Psoas muscle (tissue), 8 donors: ENCODE data around the gene TBC1D7. TPM values are rescaled to one million over a fixed set of nuclear protein-coding genes. Genes with fewer than 3 reads are reported as not detected.

Experiments
- ATAC-seq, 4 donors: fragments of 200-7000 bp; cut with Tn5 transposase; one replicate each; pipeline ENCODE4 v1.9.1; 2020; ENCODE audit warnings: moderate library complexity in 3 of 4, mild to moderate bottlenecking in 2 of 4
- DNase-seq, 2 donors: peaks; one replicate each; pipeline ENCODE4 v3.0.0-alpha.2; 2020
- H3K27ac ChIP-seq: fragments of 200-600 bp; one replicate; pipeline ENCODE4 v1.8.0; 2022
- H3K27me3 ChIP-seq, 3 donors: fragments of 200-600 bp in 1 of 3; one replicate each; pipeline versions ENCODE4 v1.6.1 to v1.8.0; 2013 to 2022; ENCODE audit warnings: low read length in 2 of 3, mild to moderate bottlenecking in 2 of 3, moderate library complexity in 1 of 3; ENCODE audit not compliant: insufficient read depth in 3 of 3
- H3K36me3 ChIP-seq, 2 donors: fragments of 200-600 bp in 1 of 2; one replicate each; pipeline versions ENCODE4 v1.6.1 to v1.8.0; 2013 to 2022; ENCODE audit warnings: low read depth in 1 of 2, mild to moderate bottlenecking in 1 of 2, moderate library complexity in 1 of 2; ENCODE audit not compliant: insufficient read depth in 1 of 2
- H3K4me1 ChIP-seq: fragments of 200-600 bp; one replicate; pipeline ENCODE4 v1.8.0; 2022
- H3K4me3 ChIP-seq: fragments of 200-600 bp; one replicate; pipeline ENCODE4 v1.8.0; 2022; ENCODE audit warnings: mild to moderate bottlenecking
- H3K9me3 ChIP-seq: fragments of 200-600 bp; one replicate; pipeline ENCODE4 v1.8.0; 2022
- WGBS, 3 donors: extraction: QIAGEN DNeasy Blood & Tissue Kit; methylation state at CpG; one replicate each; pipeline versions ENCODE4 v1.1.6 to v1.1.7; 2013; 5-methylcytosine and 5-hydroxymethylcytosine counted together
- intact Hi-C, 2 donors: fragments of 100-400 bp; cut with DNase I; formaldehyde crosslinking; loops; one replicate each; pipeline versions ENCODE4 v1.11.0 to v1.14.2; 2022
- polyA plus RNA-seq, 3 donors: library from polyadenylated mRNA; stranded (reverse); fragments of 200-250 nt; gene quantifications; one replicate each; pipeline ENCODE4 v1.2.3, GENCODE V29; 2013
- total RNA-seq, 4 donors: library from RNA; stranded (reverse); fragmentation: NEBNext Ultra II Directional in 2 of 4; extraction: Animal tissue kit (Norgen Biotek cat#: 25700) in 2 of 4; gene quantifications; one replicate each; pipeline versions ENCODE4 v1.2.1 to v1.2.4, GENCODE V29; 2021 to 2023
- TF ChIP-seq, protein P1 (sequence below): fragments of 200-600 bp; IDR thresholded peaks from one replicate; pipeline ENCODE4 v1.8.0; 2022; ENCODE audit warnings: antibody characterized with exemption
- donor health status: healthy with polysubstance abuse.
- donor health status: DM: no; HTN: no; CAD: no; lungs with moderate emphysema.
- donor health status: Bipolar disorder and iron deficiency.
- donor health status: healthy.
- donor health status: DM: yes; HTN: yes; CAD: no.
- donor health status: DM: no; HTN: no; CAD: no.
- donor health status: DM: no; HTN: no; CAD: no.
- donor health status: DM: yes; HTN: yes; CAD: no.

Gene TBC1D7
- total and polyA plus RNA-seq, 7 donors, result 9.4 to 19.4 (median 12.0) TPM

DNA sequence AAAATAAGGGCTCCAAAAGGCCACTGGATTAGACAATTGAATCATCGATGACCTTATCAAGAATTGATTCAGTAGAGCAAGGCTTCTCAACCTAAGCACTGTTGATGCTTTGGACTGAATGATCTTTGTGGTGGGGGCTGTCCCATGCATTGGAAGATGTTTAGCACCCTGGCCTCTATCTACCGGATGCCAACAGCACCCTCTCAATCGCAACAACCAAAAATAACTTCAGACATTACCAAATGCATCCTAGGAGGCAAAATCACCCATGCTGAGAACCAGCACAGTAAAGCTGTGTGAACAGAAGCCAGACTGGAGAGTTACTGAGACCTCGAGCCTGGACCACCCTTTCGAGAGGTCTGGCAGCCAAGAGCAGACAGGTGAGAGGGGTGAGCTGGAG lies 67.5 kb downstream of the TBC1D7 start:
- H3K4me1 ChIP-seq, result no peaks in the 10 kb centered on the region
- H3K4me3 ChIP-seq, result no peak overlapping the region
- TF ChIP-seq, protein P1, sequence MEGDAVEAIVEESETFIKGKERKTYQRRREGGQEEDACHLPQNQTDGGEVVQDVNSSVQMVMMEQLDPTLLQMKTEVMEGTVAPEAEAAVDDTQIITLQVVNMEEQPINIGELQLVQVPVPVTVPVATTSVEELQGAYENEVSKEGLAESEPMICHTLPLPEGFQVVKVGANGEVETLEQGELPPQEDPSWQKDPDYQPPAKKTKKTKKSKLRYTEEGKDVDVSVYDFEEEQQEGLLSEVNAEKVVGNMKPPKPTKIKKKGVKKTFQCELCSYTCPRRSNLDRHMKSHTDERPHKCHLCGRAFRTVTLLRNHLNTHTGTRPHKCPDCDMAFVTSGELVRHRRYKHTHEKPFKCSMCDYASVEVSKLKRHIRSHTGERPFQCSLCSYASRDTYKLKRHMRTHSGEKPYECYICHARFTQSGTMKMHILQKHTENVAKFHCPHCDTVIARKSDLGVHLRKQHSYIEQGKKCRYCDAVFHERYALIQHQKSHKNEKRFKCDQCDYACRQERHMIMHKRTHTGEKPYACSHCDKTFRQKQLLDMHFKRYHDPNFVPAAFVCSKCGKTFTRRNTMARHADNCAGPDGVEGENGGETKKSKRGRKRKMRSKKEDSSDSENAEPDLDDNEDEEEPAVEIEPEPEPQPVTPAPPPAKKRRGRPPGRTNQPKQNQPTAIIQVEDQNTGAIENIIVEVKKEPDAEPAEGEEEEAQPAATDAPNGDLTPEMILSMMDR, result no peak
- no peaks in the 10 kb centered on the region for H3K27me3 ChIP-seq
- ATAC-seq, result no peak
- no peaks in the 10 kb centered on the region for H3K9me3 ChIP-seq
- no peak overlapping the region for H3K27ac ChIP-seq
- intact Hi-C loops, result no loop called here
- DNase-seq, result no peak
- no peaks in the 10 kb centered on the region for H3K36me3 ChIP-seq
- WGBS, 3 donors, result 80 to 93% (median 82%) methylated on average over 5 of the region's 5 CpGs

DNA sequence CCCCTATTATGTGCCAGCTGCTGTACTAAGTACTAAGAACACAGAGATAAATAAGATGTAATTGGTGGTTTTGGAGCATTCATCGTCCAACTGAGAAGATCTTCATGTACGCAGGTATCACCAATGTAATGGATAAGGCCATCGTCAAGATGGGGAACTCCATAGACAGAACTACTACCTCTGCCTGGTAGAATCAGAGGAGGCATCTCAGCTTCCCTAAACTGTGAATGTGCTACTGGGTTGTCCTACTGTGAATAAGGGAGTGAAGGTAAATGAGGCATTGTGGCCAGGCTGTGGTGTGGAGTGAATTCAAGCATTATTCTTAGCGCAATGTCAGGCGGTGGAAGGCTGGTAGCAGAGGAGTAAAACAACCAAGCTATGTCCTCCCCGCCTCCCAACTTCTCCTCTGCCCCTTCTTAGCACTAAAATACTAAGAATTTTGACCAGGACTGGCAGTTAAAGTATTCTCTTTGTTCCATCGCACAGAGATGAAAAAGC lies 68.2 kb downstream of the TBC1D7 start:
- Histone ChIP-seq H3K36me3 (no peaks in the 10 kb centered on the region), H3K4me1 (no peaks in the 10 kb centered on the region), H3K27ac (no peak overlapping the region), H3K9me3 (no peaks in the 10 kb centered on the region), H3K27me3 (no peaks in the 10 kb centered on the region), H3K4me3 (no peak overlapping the region)
- intact Hi-C loops, result no loop called here
- ATAC-seq, result no peak
- TF ChIP-seq, protein P1, result no peak
- no peak for DNase-seq
- 72 to 90% (median 89%) methylated on average over 7 of the region's 7 CpGs for WGBS, 3 donors

DNA sequence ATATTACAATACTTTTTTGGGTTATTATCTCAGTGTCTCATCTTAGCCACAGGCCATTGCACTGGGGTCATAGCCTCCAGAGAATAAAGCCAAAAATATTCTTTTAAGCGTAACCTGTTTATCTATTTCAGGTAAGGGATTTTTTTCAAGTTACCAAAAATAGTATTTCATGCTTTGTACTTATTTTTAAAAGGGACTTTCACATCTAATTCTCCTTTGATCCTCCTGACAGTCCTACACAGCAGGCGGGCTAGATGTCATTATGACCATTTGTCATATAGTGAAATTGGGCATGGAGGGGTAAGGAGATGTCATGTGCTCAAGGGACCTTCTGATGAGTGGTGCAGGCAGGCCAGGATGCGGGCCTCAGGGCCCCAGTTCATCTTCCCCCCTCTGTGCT lies 68.9 kb downstream of the TBC1D7 start:
- no peaks in the 10 kb centered on the region for H3K9me3 ChIP-seq
- TF ChIP-seq, protein P1, result no peak
- H3K36me3 ChIP-seq, result no peaks in the 10 kb centered on the region
- H3K4me1 ChIP-seq, result no peaks in the 10 kb centered on the region
- H3K27ac ChIP-seq, result no peak overlapping the region
- intact Hi-C loops, result no loop called here
- no peak overlapping the region for H3K4me3 ChIP-seq
- DNase-seq, result no peak
- no peaks in the 10 kb centered on the region for H3K27me3 ChIP-seq
- 86 to 89% (median 88%) methylated on average over 3 of the region's 3 CpGs for WGBS, 3 donors
- no peak for ATAC-seq

DNA sequence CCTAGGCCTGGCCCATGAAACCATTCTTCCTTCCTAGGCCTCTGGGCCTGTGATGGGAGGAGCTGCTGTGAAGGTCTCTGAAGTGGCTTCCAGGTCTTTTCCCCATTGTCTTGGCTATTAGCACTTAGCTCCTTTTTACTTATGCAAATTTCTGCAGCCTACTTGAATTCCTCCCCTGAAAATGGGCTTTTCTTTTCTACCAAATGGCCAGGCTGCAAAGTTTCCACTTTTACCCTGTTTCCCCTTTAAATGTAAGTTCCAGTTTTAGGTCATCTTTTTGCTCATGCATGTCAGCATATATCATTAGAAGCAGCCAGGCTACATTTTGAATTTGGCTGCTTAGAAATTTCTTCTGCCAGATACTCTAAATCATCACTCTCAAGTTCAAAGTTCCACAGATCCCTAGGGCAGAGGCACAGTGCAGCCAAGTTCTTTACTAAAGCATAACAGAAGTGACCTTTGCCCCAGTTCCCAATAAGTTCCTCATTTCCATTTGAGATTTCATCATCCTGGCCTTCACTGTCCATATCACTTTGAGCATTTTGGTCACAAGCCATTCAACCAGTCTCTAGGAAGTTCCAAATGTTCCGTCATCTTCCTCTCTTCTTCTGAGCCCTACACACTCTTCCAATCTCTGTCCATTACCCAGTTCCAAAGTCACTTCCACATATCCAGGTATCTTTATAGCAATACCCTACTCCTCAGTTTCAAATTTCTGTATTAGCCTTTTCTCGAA lies 71.9 kb downstream of the TBC1D7 start:
- Histone ChIP-seq H3K9me3 (no peaks in the 10 kb centered on the region), H3K4me1 (no peaks in the 10 kb centered on the region), H3K27me3 (no peaks in the 10 kb centered on the region), H3K36me3 (no peaks in the 10 kb centered on the region), H3K27ac (no peak overlapping the region), H3K4me3 (no peak overlapping the region)
- ATAC-seq (no peak), DNase-seq (no peak)
- TF ChIP-seq, protein P1, result no peak
- WGBS, 3 donors, result 68 to 76% (median 72%) methylated on average over 2 of the region's 2 CpGs
- intact Hi-C loops, result no loop called here

Other genes starting within 250 kb of the TBC1D7 start
- 10 to 100 TPM; 16.7 to 34.2 (median 23.9) TPM for gene GFOD1, start 159.1 kb upstream of the TBC1D7 start, total RNA-seq
- gene GFOD1, start 159.1 kb upstream of the TBC1D7 start, polyA plus RNA-seq, result 10 to 100 TPM in 1 of 3 donors, 1 to 10 TPM in 2; 5.9 to 12.0 (median 8.3) TPM
- 10 to 100 TPM; 19.3 to 29.2 (median 24.4) TPM for gene SIRT5, start 246.1 kb upstream of the TBC1D7 start, total RNA-seq
- 10 to 100 TPM; 10.1 to 17.6 (median 14.0) TPM for gene SIRT5, start 246.1 kb upstream of the TBC1D7 start, polyA plus RNA-seq